Measurements from ENCODE around the gene CDH13.

CDH13 gene

GRCh38 chr16:83624429-83625120 is 997.8 kb downstream of the CDH13 start:
- no peak overlapping the region for H2AFZ ChIP-seq (ENCODE audit: low read length)
- H3K4me1 ChIP-seq (ENCODE audit: low read length), result no peaks in the 10 kb centered on the region
- H3K27me3 ChIP-seq (replicated peaks; ENCODE audit: insufficient read depth, low read length), result no peaks in the 10 kb centered on the region
- no peaks in the 10 kb centered on the region for H3F3A ChIP-seq (ENCODE audit: insufficient read depth, low read length)
- H3K36me3 ChIP-seq (replicated peaks; ENCODE audit: insufficient read depth, low read length), result no peaks in the 10 kb centered on the region
- no peak overlapping the region for H3K4me2 ChIP-seq (ENCODE audit: low read depth, low read length)
- no peak overlapping the region for H3K27ac ChIP-seq (ENCODE audit: low read length)
- TF ChIP-seq, protein P1, sequence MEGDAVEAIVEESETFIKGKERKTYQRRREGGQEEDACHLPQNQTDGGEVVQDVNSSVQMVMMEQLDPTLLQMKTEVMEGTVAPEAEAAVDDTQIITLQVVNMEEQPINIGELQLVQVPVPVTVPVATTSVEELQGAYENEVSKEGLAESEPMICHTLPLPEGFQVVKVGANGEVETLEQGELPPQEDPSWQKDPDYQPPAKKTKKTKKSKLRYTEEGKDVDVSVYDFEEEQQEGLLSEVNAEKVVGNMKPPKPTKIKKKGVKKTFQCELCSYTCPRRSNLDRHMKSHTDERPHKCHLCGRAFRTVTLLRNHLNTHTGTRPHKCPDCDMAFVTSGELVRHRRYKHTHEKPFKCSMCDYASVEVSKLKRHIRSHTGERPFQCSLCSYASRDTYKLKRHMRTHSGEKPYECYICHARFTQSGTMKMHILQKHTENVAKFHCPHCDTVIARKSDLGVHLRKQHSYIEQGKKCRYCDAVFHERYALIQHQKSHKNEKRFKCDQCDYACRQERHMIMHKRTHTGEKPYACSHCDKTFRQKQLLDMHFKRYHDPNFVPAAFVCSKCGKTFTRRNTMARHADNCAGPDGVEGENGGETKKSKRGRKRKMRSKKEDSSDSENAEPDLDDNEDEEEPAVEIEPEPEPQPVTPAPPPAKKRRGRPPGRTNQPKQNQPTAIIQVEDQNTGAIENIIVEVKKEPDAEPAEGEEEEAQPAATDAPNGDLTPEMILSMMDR (IDR thresholded peaks at IDR 0.05; ENCODE audit: low read length), result no peak
- TF ChIP-seq EZH2phosphoT487 (IDR thresholded peaks at IDR 0.05; ENCODE audit: low read length) (no peak), EZH2 (optimal IDR thresholded peaks at IDR 0.05; ENCODE audit: low read depth, low read length) (no peak)
- H4K20me1 ChIP-seq (ENCODE audit: insufficient read depth, low read length), result no peaks in the 10 kb centered on the region
- no peaks in the 10 kb centered on the region for H3K9me3 ChIP-seq (replicated peaks; ENCODE audit: insufficient read depth, low read length)
- no peak overlapping the region for H3K9ac ChIP-seq (ENCODE audit: low read length)
- H3K79me2 ChIP-seq (ENCODE audit: low read length), result no peaks in the 10 kb centered on the region
- no peak overlapping the region for H3K4me3 ChIP-seq (ENCODE audit: low read length)
- no peak for DNase-seq
- H3K9me2 ChIP-seq (replicated peaks; ENCODE audit: insufficient read depth, low read length), result no peaks in the 10 kb centered on the region

GRCh38 chr16:83626204-83626603 is 999.4 kb downstream of the CDH13 start:
- H3K27me3 ChIP-seq (replicated peaks; ENCODE audit: insufficient read depth, low read length), result no peaks in the 10 kb centered on the region
- H3K9ac ChIP-seq (ENCODE audit: low read length), result no peak overlapping the region
- H2AFZ ChIP-seq (ENCODE audit: low read length), result no peak overlapping the region
- TF ChIP-seq EZH2 (optimal IDR thresholded peaks at IDR 0.05; ENCODE audit: low read depth, low read length) (no peak), EZH2phosphoT487 (IDR thresholded peaks at IDR 0.05; ENCODE audit: low read length) (no peak)
- TF ChIP-seq, protein P1 (IDR thresholded peaks at IDR 0.05; ENCODE audit: low read length), result no peak
- no peaks in the 10 kb centered on the region for H3K36me3 ChIP-seq (replicated peaks; ENCODE audit: insufficient read depth, low read length)
- H3F3A ChIP-seq (ENCODE audit: insufficient read depth, low read length), result no peaks in the 10 kb centered on the region
- no peaks in the 10 kb centered on the region for H3K9me2 ChIP-seq (replicated peaks; ENCODE audit: insufficient read depth, low read length)
- no peak overlapping the region for H3K4me3 ChIP-seq (ENCODE audit: low read length)
- no peak for DNase-seq
- H3K4me1 ChIP-seq (ENCODE audit: low read length), result no peaks in the 10 kb centered on the region
- H3K79me2 ChIP-seq (ENCODE audit: low read length), result no peaks in the 10 kb centered on the region
- no peak overlapping the region for H3K4me2 ChIP-seq (ENCODE audit: low read depth, low read length)
- H4K20me1 ChIP-seq (ENCODE audit: insufficient read depth, low read length), result no peaks in the 10 kb centered on the region
- no peak overlapping the region for H3K27ac ChIP-seq (ENCODE audit: low read length)
- H3K9me3 ChIP-seq (replicated peaks; ENCODE audit: insufficient read depth, low read length), result no peaks in the 10 kb centered on the region

DNA sequence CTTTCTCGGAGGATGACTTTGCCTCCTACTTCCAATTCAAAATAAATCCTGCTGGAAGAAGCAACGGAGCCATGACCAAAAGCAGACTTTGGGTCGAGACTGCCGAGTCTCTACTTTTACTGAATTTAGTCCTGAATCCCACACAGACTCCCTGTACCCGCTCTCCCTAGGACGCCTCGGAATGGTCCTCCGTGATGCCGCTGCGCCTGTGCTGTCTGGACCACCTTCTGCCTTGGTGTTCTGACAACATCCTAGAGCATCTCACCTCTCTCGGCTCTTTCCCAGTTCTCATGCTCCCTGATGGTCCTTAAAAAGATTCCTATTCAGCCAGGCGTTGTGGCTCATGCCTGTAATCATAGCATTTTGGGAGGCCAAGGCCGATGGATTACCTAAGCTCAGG is 999.9 kb downstream of the CDH13 start:
- Histone ChIP-seq H3K79me2 (ENCODE audit: low read length) (no peaks in the 10 kb centered on the region), H3K9ac (ENCODE audit: low read length) (no peak overlapping the region), H3K27ac (ENCODE audit: low read length) (no peak overlapping the region), H3K27me3 (replicated peaks; ENCODE audit: insufficient read depth, low read length) (no peaks in the 10 kb centered on the region), H3K9me3 (replicated peaks; ENCODE audit: insufficient read depth, low read length) (no peaks in the 10 kb centered on the region), H3K4me2 (ENCODE audit: low read depth, low read length) (no peak overlapping the region), H3F3A (ENCODE audit: insufficient read depth, low read length) (no peaks in the 10 kb centered on the region), H3K4me1 (ENCODE audit: low read length) (no peaks in the 10 kb centered on the region), H3K4me3 (ENCODE audit: low read length) (no peak overlapping the region), H3K36me3 (replicated peaks; ENCODE audit: insufficient read depth, low read length) (no peaks in the 10 kb centered on the region), H3K9me2 (replicated peaks; ENCODE audit: insufficient read depth, low read length) (no peaks in the 10 kb centered on the region), H2AFZ (ENCODE audit: low read length) (no peak overlapping the region), H4K20me1 (ENCODE audit: insufficient read depth, low read length) (no peaks in the 10 kb centered on the region)
- no peak for DNase-seq
- TF ChIP-seq EZH2 (optimal IDR thresholded peaks at IDR 0.05; ENCODE audit: low read depth, low read length) (no peak), EZH2phosphoT487 (IDR thresholded peaks at IDR 0.05; ENCODE audit: low read length) (no peak)
- TF ChIP-seq, protein P1 (IDR thresholded peaks at IDR 0.05; ENCODE audit: low read length), result no peak
